ENCODE measurements around the gene KLC3. TPM values are rescaled to one million over a fixed set of nuclear protein-coding genes. Genes with fewer than 3 reads are reported as not detected.

Gene KLC3
- total and polyA plus RNA-seq, 2 of the 8 experiments (the other 6 are each of a cell fraction or from before 2014, with no cell fraction given): 1.3 to 2.8 TPM

GRCh38 chr19:45400192-45400591 lies 59.6 kb downstream of the KLC3 start:
- FAIRE-seq (no peak), DNase-seq (ENCODE audit: low read depth in 1 of 2, low spot score in 2 of 2) (no peak)
- no peak overlapping the region for H3K4me2 ChIP-seq (ENCODE audit: insufficient read depth in 1 of 2, low read depth in 2 of 2, low read length in 2 of 2)
- H3K56ac ChIP-seq (replicated peaks; ENCODE audit: insufficient read length, low read depth, low read length): no peak overlapping the region
- 0 out of 2 replicates have a peak overlapping the region, but pooled peaks have one; percentile 81 for H2BK15ac ChIP-seq (ENCODE audit: low read length)
- H2BK20ac ChIP-seq (ENCODE audit: low read length): no peak overlapping the region; the same call in 1 of the 2 replicates
- ChIA-PET POLR2A (ENCODE audit: partially characterized antibody) (interaction anchor here (0.9 to 1.6 kb wide), 5 partner anchors 9 to 373 kb away, joined by 3 to 6 read pairs (median 4); no protein-coding TSS in a partner anchor), CTCF (ENCODE audit: partially characterized antibody) (interaction anchor here (0.6 to 6.6 kb wide), 10 partner anchors 10 to 378 kb away, joined by 3 to 57 read pairs (median 5); partner anchors contain the start of gene ERCC2)
- no peak overlapping the region for H3K18ac ChIP-seq (ENCODE audit: extremely low read depth, low read length)
- no peak overlapping the region for H3K9ac ChIP-seq (replicated peaks in 1 of 4; ENCODE audit: extremely low read depth in 1 of 4, low read depth in 3 of 4, low read length in 3 of 4)
- 0 out of 2 replicates have a peak overlapping the region, but pooled peaks have one; percentile 77 for H2BK12ac ChIP-seq (ENCODE audit: low read depth, low read length)
- no peaks in the 10 kb centered on the region for H3K9me3 ChIP-seq (ENCODE audit: insufficient read depth in 2 of 2, low read depth in 1 of 2, low read length in 1 of 2)
- no peak overlapping the region for H2BK120ac ChIP-seq (replicated peaks; ENCODE audit: low read depth, low read length)
- 0 out of 2 replicates have a peak overlapping the region, but pooled peaks have one; percentile 5 for H2AK5ac ChIP-seq (ENCODE audit: low read depth, low read length)
- no peak overlapping the region for H4K5ac ChIP-seq (ENCODE audit: insufficient read length, low read depth, low read length)
- peaks cover 2 to 5% of the 10 kb centered on the region in 2 experiments for H4K20me1 ChIP-seq (replicated peaks in 1 of 2; ENCODE audit: control insufficient read depth in 1 of 2, insufficient read depth in 2 of 2, low read length in 2 of 2)
- H3K4me1 ChIP-seq (replicated peaks in 1 of 4; ENCODE audit: control insufficient read depth in 3 of 4, insufficient read depth in 4 of 4, low read length in 3 of 4): peaks cover 3 to 26% (median 14%) of the 10 kb centered on the region in 4 experiments; a peak in 6 of 7 replicates
- no peak overlapping the region for H3K23ac ChIP-seq (ENCODE audit: insufficient read length)
- no peaks in the 10 kb centered on the region for H3K79me1 ChIP-seq (ENCODE audit: low read depth, low read length)
- no peaks in the 10 kb centered on the region for H3K79me2 ChIP-seq (ENCODE audit: control insufficient read depth in 1 of 2, insufficient read depth in 2 of 2, low read length in 2 of 2)
- no peak overlapping the region for H4K8ac ChIP-seq (ENCODE audit: extremely low read depth, insufficient read depth, low read length)
- H3K4me3 ChIP-seq (ENCODE audit: extremely low read depth in 1 of 4, insufficient read depth in 2 of 4, low read depth in 3 of 4, low read length in 4 of 4): no peak overlapping the region
- peak overlapping the region; percentile 79 for H3K4ac ChIP-seq (replicated peaks; ENCODE audit: insufficient read length, low read depth, low read length)
- WGBS, 2 experiments (ENCODE audit: extremely low coverage in 1 of 2, insufficient coverage in 1 of 2, insufficient read length in 1 of 2, insufficient replicate concordance in 2 of 2, low coverage in 1 of 2, low lambda C conversion rate in 2 of 2, missing lambda C conversion rate in 1 of 2): 84% methylated on average over 6 of the region's 6 CpGs; no CpG with 5 or more reads in 1 of the 2 experiments
- H3K36me3 ChIP-seq (ENCODE audit: control insufficient read depth in 2 of 4, insufficient read depth in 4 of 4, low read length in 3 of 4): peaks cover 0 to 6% (median 0%) of the 10 kb centered on the region in 4 experiments; a peak in 1 of 8 replicates
- TF ChIP-seq CBX8 (IDR thresholded peaks at IDR 0.05; ENCODE audit: borderline replicate concordance, low read depth, low read length) (no peak), SIRT6 (IDR thresholded peaks at IDR 0.05; ENCODE audit: low read length) (no peak), GABPA (IDR thresholded peaks at IDR 0.05; ENCODE audit: borderline replicate concordance, insufficient read depth, low read length) (no peak), JUN (IDR thresholded peaks at IDR 0.05; ENCODE audit: low read depth, low read length) (no peak), ATF2 (IDR thresholded peaks at IDR 0.05; ENCODE audit: low read length) (no peak), YY1 (IDR thresholded peaks at IDR 0.05; ENCODE audit: low read depth, low read length) (no peak), EGR1 (IDR thresholded peaks at IDR 0.05; ENCODE audit: borderline replicate concordance, low read depth, low read length) (no peak), TAF1 (IDR thresholded peaks at IDR 0.05; ENCODE audit: low read depth, low read length) (no peak), TBP (IDR thresholded peaks at IDR 0.05; ENCODE audit: low read depth, low read length) (no peak), SUZ12 (IDR thresholded peaks at IDR 0.05; ENCODE audit: low read length) (no peak)
- no peak overlapping the region for H3K14ac ChIP-seq (ENCODE audit: insufficient read length)
- H3K27ac ChIP-seq (ENCODE audit: low read depth, low read length): no peak overlapping the region
- H4K91ac ChIP-seq (replicated peaks; ENCODE audit: insufficient read length, low read length): no peak overlapping the region
- H3K27me3 ChIP-seq (replicated peaks in 1 of 4; ENCODE audit: control insufficient read depth in 3 of 4, extremely low read depth in 1 of 4, insufficient read depth in 3 of 4, low read length in 3 of 4): peaks cover 17 to 30% (median 24%) of the 10 kb centered on the region in 4 experiments
- H3K23me2 ChIP-seq (ENCODE audit: low read depth, low read length): peaks cover 22% of the 10 kb centered on the region
- no peak overlapping the region for H2AFZ ChIP-seq (ENCODE audit: low read length)
- H2BK5ac ChIP-seq (ENCODE audit: low read depth, low read length): no peak overlapping the region

All from H1 (cell line).